ENCODE results near the gene NXPH4. TPM values are rescaled to one million over a fixed set of nuclear protein-coding genes. Genes with fewer than 3 reads are reported as not detected.

NXPH4 gene
- total RNA-seq, 1 donor from 2014 or later: 0.40 TPM

- no peak for DNase-seq (ENCODE audit: low read depth)
These were observed 56.9 kb downstream of the NXPH4 start for GRCh38 chr12:57273516-57273915.

Other genes starting within 250 kb of the NXPH4 start
- 3.0 and 7.3 TPM in 2 replicates for gene ZBTB39, start 210.2 kb upstream of the NXPH4 start, total RNA-seq
- gene TAC3, start 200.3 kb upstream of the NXPH4 start, total RNA-seq: not detected in 2 replicates
- not detected in 2 replicates for gene MYO1A, start 166.7 kb upstream of the NXPH4 start, total RNA-seq
- gene NEMP1, start 138.0 kb upstream of the NXPH4 start, total RNA-seq: 5.2 and 7.8 TPM in 2 replicates
- gene NAB2, start 127.7 kb upstream of the NXPH4 start, total RNA-seq: 13.5 and 16.3 TPM in 2 replicates
- 105 and 131 TPM in 2 replicates for gene STAT6, start 105.4 kb upstream of the NXPH4 start, total RNA-seq
- gene LRP1, start 88.3 kb upstream of the NXPH4 start, total RNA-seq: 11.3 and 157 TPM in 2 replicates
- not detected in 2 replicates for gene LRP1-AS, start 69.2 kb upstream of the NXPH4 start, total RNA-seq
- gene SHMT2, start 12.9 kb downstream of the NXPH4 start, total RNA-seq: 146 and 208 TPM in 2 replicates
- gene STAC3, start 34.4 kb downstream of the NXPH4 start, total RNA-seq: 1.2 TPM in 1 of 2 replicates, not detected in the other
- gene R3HDM2, start 214.2 kb downstream of the NXPH4 start, total RNA-seq: 2.6 and 32.1 TPM in 2 replicates
- gene INHBC, start 218.0 kb downstream of the NXPH4 start, total RNA-seq: not detected in 2 replicates
- gene INHBE, start 238.5 kb downstream of the NXPH4 start, total RNA-seq: 1.0 and 3.1 TPM in 2 replicates
- gene GLI1, start 243.0 kb downstream of the NXPH4 start, total RNA-seq: 0.50 TPM in 1 of 2 replicates, not detected in the other

Measured in renal cortical epithelial cell (primary cell).